Keratinocyte (primary cell): ENCODE data around the gene SNCAIP.

Experiments used
- EZH2 ChIP-seq: IDR thresholded peaks from one replicate; pipeline ENCODE4 v1.6.1; 2012; ENCODE audit warnings: inconsistent platforms, mild to moderate bottlenecking, low read length, moderate library complexity
- TF ChIP-seq, protein P1 (sequence below), 3 experiments: IDR thresholded peaks in 1 of 3; conservative IDR thresholded peaks in 1 of 3; optimal IDR thresholded peaks in 1 of 3; 2 replicates in 2 of 3; 3 replicates in 1 of 3; pipeline versions ENCODE3 to v1.5.1; 2011; ENCODE audit warnings: low read length in 3 of 3, mild to moderate bottlenecking in 3 of 3, moderate library complexity in 2 of 3, control low read depth in 1 of 3, inconsistent platforms in 1 of 3; ENCODE audit not compliant: insufficient read depth in 2 of 3; ENCODE audit errors: extremely low read depth in 1 of 3

DNA sequence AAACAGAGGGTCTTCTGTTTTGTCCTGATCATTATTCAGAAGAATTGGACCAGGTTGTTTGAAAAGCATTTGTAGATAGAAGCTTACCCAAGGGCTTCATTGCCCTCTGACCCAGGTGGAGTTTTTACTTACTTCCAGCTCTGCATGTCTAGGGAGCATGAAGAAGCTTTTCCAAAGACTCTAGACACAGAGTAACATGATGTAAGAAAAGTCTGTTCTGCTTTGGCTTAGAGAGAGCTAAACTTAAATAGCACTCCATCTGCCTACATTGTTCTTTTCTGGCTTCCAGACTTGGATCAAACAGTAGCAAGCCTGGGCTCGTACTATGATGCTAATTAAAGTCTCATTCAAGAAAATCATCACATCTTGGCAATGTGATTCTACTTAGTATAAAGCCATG, 112.1 kb downstream of the SNCAIP start:
- TF ChIP-seq, protein P1, sequence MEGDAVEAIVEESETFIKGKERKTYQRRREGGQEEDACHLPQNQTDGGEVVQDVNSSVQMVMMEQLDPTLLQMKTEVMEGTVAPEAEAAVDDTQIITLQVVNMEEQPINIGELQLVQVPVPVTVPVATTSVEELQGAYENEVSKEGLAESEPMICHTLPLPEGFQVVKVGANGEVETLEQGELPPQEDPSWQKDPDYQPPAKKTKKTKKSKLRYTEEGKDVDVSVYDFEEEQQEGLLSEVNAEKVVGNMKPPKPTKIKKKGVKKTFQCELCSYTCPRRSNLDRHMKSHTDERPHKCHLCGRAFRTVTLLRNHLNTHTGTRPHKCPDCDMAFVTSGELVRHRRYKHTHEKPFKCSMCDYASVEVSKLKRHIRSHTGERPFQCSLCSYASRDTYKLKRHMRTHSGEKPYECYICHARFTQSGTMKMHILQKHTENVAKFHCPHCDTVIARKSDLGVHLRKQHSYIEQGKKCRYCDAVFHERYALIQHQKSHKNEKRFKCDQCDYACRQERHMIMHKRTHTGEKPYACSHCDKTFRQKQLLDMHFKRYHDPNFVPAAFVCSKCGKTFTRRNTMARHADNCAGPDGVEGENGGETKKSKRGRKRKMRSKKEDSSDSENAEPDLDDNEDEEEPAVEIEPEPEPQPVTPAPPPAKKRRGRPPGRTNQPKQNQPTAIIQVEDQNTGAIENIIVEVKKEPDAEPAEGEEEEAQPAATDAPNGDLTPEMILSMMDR (optimal IDR thresholded peaks at IDR 0.05 in 1 of 3, IDR thresholded peaks at IDR 0.05 in 1 of 3, conservative IDR thresholded peaks at IDR 0.05 in 1 of 3; ENCODE audit: extremely low read depth in 1 of 3, insufficient read depth in 2 of 3, low read length in 3 of 3), result no peak
- TF ChIP-seq EZH2, result no peak
